GM12801 (cell line): ENCODE measurements around the gene IRS4.

ENCODE experiments used
- CTCF ChIP-seq: IDR thresholded peaks from one replicate; pipeline ENCODE4 v1.5.1; 2011; ENCODE audit warnings: control low read depth; ENCODE audit not compliant: insufficient read length; ENCODE audit errors: extremely low read depth

Gene IRS4

DNA sequence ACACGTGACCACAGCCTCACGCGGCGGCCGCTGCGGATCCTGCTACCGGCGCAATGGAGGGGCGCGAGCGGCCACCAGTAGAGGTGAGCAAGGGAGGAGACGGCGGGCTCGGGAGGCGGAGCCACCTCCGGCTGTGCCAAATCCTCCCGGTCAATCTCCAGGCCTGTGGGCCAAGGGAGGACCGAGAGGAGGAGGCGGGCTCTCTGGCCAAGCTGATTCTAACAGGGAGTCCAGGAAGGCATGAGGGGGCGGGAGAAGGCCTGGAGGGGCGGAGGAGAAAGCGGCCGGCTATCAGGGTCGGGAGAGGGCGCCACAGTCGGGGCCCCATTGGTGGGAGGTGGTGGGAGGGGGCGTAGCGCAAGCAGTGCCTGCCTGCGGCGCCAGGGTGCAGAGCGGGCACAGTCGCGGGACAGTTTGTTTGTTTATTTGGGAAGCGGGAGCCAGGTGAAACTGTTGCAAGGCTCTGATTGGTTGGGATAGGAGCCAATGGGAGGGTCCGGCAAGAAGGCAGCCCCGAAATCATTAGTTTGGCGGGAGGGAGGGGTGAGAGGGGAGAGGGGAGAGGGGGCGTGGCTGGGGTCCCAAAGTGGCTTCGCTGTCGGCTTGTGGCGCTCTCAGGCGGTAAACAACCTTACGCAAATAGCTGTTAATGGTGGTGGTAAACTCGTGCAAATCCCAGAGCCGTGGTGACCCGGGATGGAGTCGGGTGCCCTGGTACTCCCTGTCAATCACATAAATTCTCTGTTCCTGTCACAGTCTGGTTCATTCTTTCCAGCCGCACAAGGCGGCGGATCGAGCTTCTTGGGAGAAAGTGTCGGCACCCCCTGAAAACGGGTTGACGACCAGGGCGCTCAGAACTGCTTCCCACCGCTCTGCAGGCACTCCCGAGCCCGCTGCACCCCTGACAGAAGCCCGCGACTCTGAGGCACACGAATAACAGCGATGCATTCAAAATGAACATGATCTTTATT lies at the start of gene IRS4:
Gene IRS4 (minus strand): TSS at position 55 of the 971 bp plus-strand sequence.
- no peak for TF ChIP-seq CTCF

DNA sequence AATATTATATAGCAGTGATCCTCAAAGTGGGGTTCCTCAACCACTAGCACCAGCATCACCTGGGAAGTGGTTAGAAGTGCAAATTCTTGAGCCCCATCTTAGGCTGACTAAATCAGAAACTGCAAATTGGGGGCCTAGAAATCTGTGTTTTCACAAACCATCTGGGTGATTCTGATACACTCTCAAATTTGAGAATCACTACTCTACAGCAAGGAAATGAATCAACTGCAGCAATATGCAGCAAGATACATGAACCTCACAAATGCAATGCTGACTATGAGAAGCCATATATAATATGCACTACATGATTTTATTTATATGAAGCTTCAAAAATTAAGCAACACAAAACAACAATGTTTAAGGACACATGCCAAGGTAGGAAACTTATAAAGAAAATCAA lies 36.2 kb upstream of the IRS4 start:
- no peak for TF ChIP-seq CTCF

DNA sequence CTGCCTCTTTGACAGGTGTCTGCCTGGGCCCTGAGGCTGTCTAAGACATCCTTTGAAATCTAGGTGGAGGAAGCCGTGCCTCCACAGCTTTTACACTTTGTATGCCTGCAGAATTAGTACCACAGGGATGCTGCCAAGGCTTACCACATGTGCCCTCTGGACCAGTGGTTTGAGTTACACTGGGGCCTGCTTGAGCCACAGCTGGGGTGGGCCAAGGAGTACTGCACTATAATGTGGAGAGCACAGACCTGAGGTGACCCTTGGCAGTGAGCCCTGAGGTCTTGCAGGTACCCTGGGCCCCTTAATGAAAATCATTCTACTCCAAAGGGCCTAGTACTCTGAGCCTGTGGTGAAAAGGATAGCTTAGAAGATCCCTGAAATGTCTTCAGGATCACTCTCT lies 27.2 kb upstream of the IRS4 start:
- TF ChIP-seq CTCF, result no peak

GRCh38 chrX:108740299-108740774 lies 4.0 kb upstream of the IRS4 start:
- no peak for TF ChIP-seq CTCF

GRCh38 chrX:108737754-108738153 lies 1.4 kb upstream of the IRS4 start:
- TF ChIP-seq CTCF, result no peak

- TF ChIP-seq CTCF, result no peak
These were observed 469 bp downstream of the IRS4 start for GRCh38 chrX:108735679-108736508.

- TF ChIP-seq CTCF, result no peak
These were observed 1.2 kb downstream of the IRS4 start for GRCh38 chrX:108735091-108735678.
